ENCODE data around the gene ROBO2.

DNA sequence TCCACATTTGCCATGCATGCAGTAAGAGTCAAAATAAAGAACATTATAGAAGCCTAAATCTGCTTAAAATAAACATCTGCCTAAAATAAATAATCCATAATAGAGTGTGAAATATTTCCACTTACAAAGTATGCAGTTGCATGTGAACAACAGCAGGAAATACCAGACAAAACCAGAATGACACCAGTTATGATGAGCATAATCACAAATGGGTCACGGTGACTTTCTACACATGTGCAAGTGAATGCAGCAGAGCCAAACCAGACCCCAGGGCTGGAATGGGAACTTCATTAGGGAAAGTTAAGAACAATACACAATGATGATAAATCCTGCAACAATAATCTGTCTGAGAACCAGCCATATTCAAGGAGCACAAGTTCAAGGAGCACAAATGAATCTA is 615.5 kb downstream of the ROBO2 start:
- TF ChIP-seq, protein P1, sequence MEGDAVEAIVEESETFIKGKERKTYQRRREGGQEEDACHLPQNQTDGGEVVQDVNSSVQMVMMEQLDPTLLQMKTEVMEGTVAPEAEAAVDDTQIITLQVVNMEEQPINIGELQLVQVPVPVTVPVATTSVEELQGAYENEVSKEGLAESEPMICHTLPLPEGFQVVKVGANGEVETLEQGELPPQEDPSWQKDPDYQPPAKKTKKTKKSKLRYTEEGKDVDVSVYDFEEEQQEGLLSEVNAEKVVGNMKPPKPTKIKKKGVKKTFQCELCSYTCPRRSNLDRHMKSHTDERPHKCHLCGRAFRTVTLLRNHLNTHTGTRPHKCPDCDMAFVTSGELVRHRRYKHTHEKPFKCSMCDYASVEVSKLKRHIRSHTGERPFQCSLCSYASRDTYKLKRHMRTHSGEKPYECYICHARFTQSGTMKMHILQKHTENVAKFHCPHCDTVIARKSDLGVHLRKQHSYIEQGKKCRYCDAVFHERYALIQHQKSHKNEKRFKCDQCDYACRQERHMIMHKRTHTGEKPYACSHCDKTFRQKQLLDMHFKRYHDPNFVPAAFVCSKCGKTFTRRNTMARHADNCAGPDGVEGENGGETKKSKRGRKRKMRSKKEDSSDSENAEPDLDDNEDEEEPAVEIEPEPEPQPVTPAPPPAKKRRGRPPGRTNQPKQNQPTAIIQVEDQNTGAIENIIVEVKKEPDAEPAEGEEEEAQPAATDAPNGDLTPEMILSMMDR (IDR thresholded peaks at IDR 0.05) = no peak
- TF ChIP-seq POLR2A (IDR thresholded peaks at IDR 0.05) = no peak

Data from heart left ventricle (tissue), 13 donors.